ENCODE data around the gene PEX3.
A peak's percentile ranks its signal among the peaks of the same experiment; 100 is the strongest.

PEX3 gene

GRCh38 chr6:143450453-143451371 lies at the start of gene PEX3, which contains the start of gene ADAT2:
TSS of gene PEX3 (plus strand) at chr6:143450805. CDS start at chr6:143451043, 238 bp downstream.
TSS of gene ADAT2 (minus strand) at chr6:143450695. CDS start at chr6:143450658, 37 bp downstream.
- Histone ChIP-seq H3K4me2 (peak within 1 kb of the TSS; percentile 93), H3K4me3 (peak within 1 kb of the TSS; percentile 81), H4K20me1 (no peaks in the 10 kb centered on the region), H3K4me1 (peaks cover 32% of the 10 kb centered on the region), H3K36me3 (peaks cover 4% of the 10 kb centered on the region), H3K27me3 (no peaks in the 10 kb centered on the region), H3K27ac (peak within 1 kb of the TSS; percentile 88), H3K9ac (peak within 1 kb of the TSS; percentile 89), H3K9me3 (no peaks in the 10 kb centered on the region)
- no peak for TF ChIP-seq Cebpa-rat (IDR thresholded peaks at IDR 0.05)

GRCh38 chr6:143401068-143401446 lies 49.5 kb upstream of the PEX3 start:
- Histone ChIP-seq H3K27me3 (no peaks in the 10 kb centered on the region), H3K36me3 (no peaks in the 10 kb centered on the region), H3K4me3 (no peak overlapping the region), H3K9ac (no peak overlapping the region), H3K4me2 (peak overlapping the region; percentile 52), H3K27ac (no peak overlapping the region), H3K4me1 (peaks cover 17% of the 10 kb centered on the region), H4K20me1 (no peaks in the 10 kb centered on the region), H3K9me3 (no peaks in the 10 kb centered on the region)
- TF ChIP-seq Cebpa-rat (IDR thresholded peaks at IDR 0.05) = no peak

- peaks cover 17% of the 10 kb centered on the region for H3K4me1 ChIP-seq
- no peak overlapping the region for H3K9ac ChIP-seq
- H3K4me2 ChIP-seq = peak overlapping the region; percentile 52; the same call in 1 of the 2 replicates
- H3K27ac ChIP-seq = no peak overlapping the region
- H3K9me3 ChIP-seq = no peaks in the 10 kb centered on the region
- no peaks in the 10 kb centered on the region for H4K20me1 ChIP-seq
- no peaks in the 10 kb centered on the region for H3K36me3 ChIP-seq
- TF ChIP-seq Cebpa-rat (IDR thresholded peaks at IDR 0.05) = no peak
- no peaks in the 10 kb centered on the region for H3K27me3 ChIP-seq
- H3K4me3 ChIP-seq = no peak overlapping the region
Measured at GRCh38 chr6:143401636-143402370, 48.8 kb upstream of the PEX3 start.

GRCh38 chr6:143402721-143403336 lies 47.8 kb upstream of the PEX3 start:
- Histone ChIP-seq H3K4me3 (no peak overlapping the region), H3K27ac (no peak overlapping the region), H3K27me3 (no peaks in the 10 kb centered on the region), H4K20me1 (no peaks in the 10 kb centered on the region), H3K36me3 (no peaks in the 10 kb centered on the region), H3K9ac (no peak overlapping the region), H3K4me1 (peaks cover 17% of the 10 kb centered on the region), H3K9me3 (no peaks in the 10 kb centered on the region), H3K4me2 (no peak overlapping the region)
- no peak for TF ChIP-seq Cebpa-rat (IDR thresholded peaks at IDR 0.05)

- H3K9ac ChIP-seq = no peak overlapping the region
Measured at GRCh38 chr6:143405373-143406154, 45.0 kb upstream of the PEX3 start.

GRCh38 chr6:143406673-143407072 lies 43.9 kb upstream of the PEX3 start:
- Histone ChIP-seq H3K4me2 (no peak overlapping the region), H3K4me1 (peaks cover 3% of the 10 kb centered on the region), H3K27ac (no peak overlapping the region), H3K4me3 (no peak overlapping the region), H3K9me3 (no peaks in the 10 kb centered on the region), H3K36me3 (no peaks in the 10 kb centered on the region), H3K9ac (no peak overlapping the region), H3K27me3 (no peaks in the 10 kb centered on the region), H4K20me1 (no peaks in the 10 kb centered on the region)
- no peak for TF ChIP-seq Cebpa-rat (IDR thresholded peaks at IDR 0.05)

More at GRCh38 chr6:143405373-143406154, 45.0 kb upstream of the PEX3 start:
- Histone ChIP-seq H3K36me3 (no peaks in the 10 kb centered on the region), H3K4me3 (no peak overlapping the region), H4K20me1 (no peaks in the 10 kb centered on the region), H3K4me2 (no peak overlapping the region), H3K27me3 (no peaks in the 10 kb centered on the region), H3K4me1 (peaks cover 14% of the 10 kb centered on the region), H3K27ac (no peak overlapping the region), H3K9me3 (no peaks in the 10 kb centered on the region)
- no peak for TF ChIP-seq Cebpa-rat (IDR thresholded peaks at IDR 0.05)

- Histone ChIP-seq H3K9me3 (no peaks in the 10 kb centered on the region), H3K27ac (no peak overlapping the region), H3K4me3 (no peak overlapping the region), H3K4me2 (no peak overlapping the region), H4K20me1 (no peaks in the 10 kb centered on the region), H3K36me3 (no peaks in the 10 kb centered on the region), H3K27me3 (no peaks in the 10 kb centered on the region), H3K9ac (no peak overlapping the region), H3K4me1 (no peaks in the 10 kb centered on the region)
- no peak for TF ChIP-seq Cebpa-rat (IDR thresholded peaks at IDR 0.05)
Measured at GRCh38 chr6:143408151-143408786, 42.3 kb upstream of the PEX3 start.

- no peak for TF ChIP-seq Cebpa-rat (IDR thresholded peaks at IDR 0.05)
- no peak overlapping the region for H3K4me3 ChIP-seq
- no peaks in the 10 kb centered on the region for H4K20me1 ChIP-seq
- H3K27me3 ChIP-seq = no peaks in the 10 kb centered on the region
- no peak overlapping the region for H3K9ac ChIP-seq
- no peaks in the 10 kb centered on the region for H3K4me1 ChIP-seq
- no peak overlapping the region for H3K27ac ChIP-seq
- no peaks in the 10 kb centered on the region for H3K9me3 ChIP-seq
- no peaks in the 10 kb centered on the region for H3K36me3 ChIP-seq
- no peak overlapping the region for H3K4me2 ChIP-seq
Measured at GRCh38 chr6:143408787-143409162, 41.8 kb upstream of the PEX3 start.

GRCh38 chr6:143410859-143411270 lies 39.7 kb upstream of the PEX3 start:
- Histone ChIP-seq H3K4me2 (no peak overlapping the region), H4K20me1 (no peaks in the 10 kb centered on the region), H3K27me3 (no peaks in the 10 kb centered on the region), H3K4me3 (no peak overlapping the region), H3K36me3 (no peaks in the 10 kb centered on the region), H3K9me3 (no peaks in the 10 kb centered on the region), H3K9ac (no peak overlapping the region), H3K27ac (no peak overlapping the region), H3K4me1 (no peaks in the 10 kb centered on the region)
- TF ChIP-seq Cebpa-rat (IDR thresholded peaks at IDR 0.05) = no peak

Measured in BLaER1 (cell line).